OCI-LY7 (cell line): ENCODE data around the gene PGAM5. TPM values are rescaled to one million over a fixed set of nuclear protein-coding genes. Genes with fewer than 3 reads are reported as not detected.

Source experiments
- BruUV-seq: library from RNA; stranded (reverse); fragments of 400-500 nt; replicated peaks from 2 replicates; lab custom pipeline; 2021; lab: Mats Ljungman, UMichigan
- CTCF ChIA-PET: fragments of 300-600 bp; sonication (Branson Sonifier 250); formaldehyde crosslinking; loops from one replicate; lab custom pipeline; 2022; ENCODE audit warnings: antibody characterized with exemption; ENCODE audit not compliant: unreplicated experiment; lab: Charles Lee
- POLR2A ChIA-PET: fragments of 300-600 bp; sonication (Branson Sonifier 250); formaldehyde crosslinking; loops from one replicate; lab custom pipeline; 2022; ENCODE audit warnings: antibody characterized with exemption; lab: Charles Lee
- DNase-seq: peaks from one replicate; pipeline ENCODE4 v3.0.0-alpha.2; 2015; ENCODE audit warnings: low spot score
- H2AFZ ChIP-seq: fragments of 200-600 bp; sonication (generic), shearing (Covaris generic); 2 replicates; pipeline ENCODE4 v1.6.1; 2014; ENCODE audit warnings: mild to moderate bottlenecking, antibody characterized with exemption, low read length, moderate library complexity
- H3K27ac ChIP-seq: fragments of 200-600 bp; sonication (generic); 2 replicates; pipeline ENCODE4 v1.5.1; 2014; ENCODE audit warnings: mixed run types, low read depth, mild to moderate bottlenecking, moderate library complexity, low read length, inconsistent platforms; ENCODE audit not compliant: poor library complexity, severe bottlenecking
- H3K36me3 ChIP-seq: fragments of 200-600 bp; sonication (generic); 2 replicates; pipeline ENCODE4 v1.6.1; 2014; ENCODE audit warnings: mild to moderate bottlenecking, antibody characterized with exemption, low read length, moderate library complexity, mixed read lengths; ENCODE audit not compliant: insufficient read depth
- H3K4me1 ChIP-seq: fragments of 200-600 bp; sonication (generic); 2 replicates; pipeline ENCODE4 v1.5.1; 2014; ENCODE audit warnings: mild to moderate bottlenecking, low read length; ENCODE audit not compliant: insufficient read depth, poor library complexity, severe bottlenecking
- H3K4me2 ChIP-seq: fragments of 200-600 bp; sonication (generic); 2 replicates; pipeline ENCODE4 v1.6.1; 2014; ENCODE audit warnings: mild to moderate bottlenecking, low read length
- H3K4me3 ChIP-seq: fragments of 200-600 bp; sonication (generic); 2 replicates; pipeline ENCODE4 v1.5.1; 2014; ENCODE audit warnings: mild to moderate bottlenecking, low read depth, low read length; ENCODE audit not compliant: poor library complexity, severe bottlenecking
- H3K79me2 ChIP-seq: fragments of 200-600 bp; sonication (generic); 2 replicates; pipeline ENCODE4 v1.6.1; 2016; ENCODE audit warnings: low read depth, mild to moderate bottlenecking, low read length, moderate library complexity, mixed read lengths; ENCODE audit not compliant: insufficient read depth
- H3K9me2 ChIP-seq: fragments of 200-600 bp; sonication (generic); 2 replicates; pipeline ENCODE4 v1.6.1; 2016; ENCODE audit warnings: mild to moderate bottlenecking, low read length, mixed read lengths; ENCODE audit not compliant: insufficient read depth
- H3K9me3 ChIP-seq: fragments of 200-600 bp; sonication (generic); 2 replicates; pipeline ENCODE4 v1.6.1; 2014; ENCODE audit warnings: mild to moderate bottlenecking, mixed run types, low read length, mixed read lengths
- H4K20me1 ChIP-seq: fragments of 200-600 bp; sonication (generic); 2 replicates; pipeline ENCODE4 v1.6.1; 2014; ENCODE audit warnings: mild to moderate bottlenecking, antibody characterized with exemption, low read length, moderate library complexity, mixed read lengths; ENCODE audit not compliant: insufficient read depth
- EZH2phosphoT487 ChIP-seq: fragments of 200-600 bp; sonication (generic); IDR thresholded peaks from 2 replicates; pipeline ENCODE4 v1.6.1; 2018; ENCODE audit warnings: low read depth, borderline replicate concordance, mild to moderate bottlenecking, mixed run types, antibody characterized with exemption, low read length, moderate library complexity, mixed read lengths
- intact Hi-C: fragments of 100-400 bp; cut with micrococcal nuclease; formaldehyde crosslinking; loops from one replicate; pipeline ENCODE4 v1.10.0; 2022; ENCODE audit not compliant: unreplicated experiment
- total RNA-seq, 2 experiments: library from RNA; depleted of rRNA in 1 of 2; stranded (reverse); fragments of >200 nt in 1 of 2; shearing (Covaris generic) in 1 of 2; gene quantifications; 2 replicates each; pipeline ENCODE4 v1.2.3, GENCODE V29; 2014 to 2022
- TF ChIP-seq, protein P1 (sequence below): fragments of 200-600 bp; sonication (generic); conservative IDR thresholded peaks from 2 replicates; pipeline ENCODE4 v1.5.1; 2014; ENCODE audit warnings: mild to moderate bottlenecking, antibody characterized with exemption, low read length, moderate library complexity, mixed read lengths

PGAM5 gene
- total RNA-seq, 2 experiments from 2014 or later, result 95.6 to 97.2 TPM

GRCh38 chr12:132665794-132666193 lies 44.8 kb upstream of the PGAM5 start:
- BruUV-seq, result no TSS peak
- no peaks in the 10 kb centered on the region; the same call in 1 of the 2 replicates for H4K20me1 ChIP-seq
- ChIA-PET CTCF (no interaction called here), POLR2A (interaction anchor here (0.7 kb wide), 1 partner anchor 30 kb away, joined by 3 read pairs; no protein-coding TSS in a partner anchor)
- H3K9me3 ChIP-seq, result no peaks in the 10 kb centered on the region
- TF ChIP-seq, protein P1, sequence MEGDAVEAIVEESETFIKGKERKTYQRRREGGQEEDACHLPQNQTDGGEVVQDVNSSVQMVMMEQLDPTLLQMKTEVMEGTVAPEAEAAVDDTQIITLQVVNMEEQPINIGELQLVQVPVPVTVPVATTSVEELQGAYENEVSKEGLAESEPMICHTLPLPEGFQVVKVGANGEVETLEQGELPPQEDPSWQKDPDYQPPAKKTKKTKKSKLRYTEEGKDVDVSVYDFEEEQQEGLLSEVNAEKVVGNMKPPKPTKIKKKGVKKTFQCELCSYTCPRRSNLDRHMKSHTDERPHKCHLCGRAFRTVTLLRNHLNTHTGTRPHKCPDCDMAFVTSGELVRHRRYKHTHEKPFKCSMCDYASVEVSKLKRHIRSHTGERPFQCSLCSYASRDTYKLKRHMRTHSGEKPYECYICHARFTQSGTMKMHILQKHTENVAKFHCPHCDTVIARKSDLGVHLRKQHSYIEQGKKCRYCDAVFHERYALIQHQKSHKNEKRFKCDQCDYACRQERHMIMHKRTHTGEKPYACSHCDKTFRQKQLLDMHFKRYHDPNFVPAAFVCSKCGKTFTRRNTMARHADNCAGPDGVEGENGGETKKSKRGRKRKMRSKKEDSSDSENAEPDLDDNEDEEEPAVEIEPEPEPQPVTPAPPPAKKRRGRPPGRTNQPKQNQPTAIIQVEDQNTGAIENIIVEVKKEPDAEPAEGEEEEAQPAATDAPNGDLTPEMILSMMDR, result no peak
- TF ChIP-seq EZH2phosphoT487, result no peak
- no peaks in the 10 kb centered on the region for H3K9me2 ChIP-seq
- H3K4me3 ChIP-seq, result no peak overlapping the region
- DNase-seq, result no peak
- H3K4me2 ChIP-seq, result no peak overlapping the region
- peaks cover 96% of the 10 kb centered on the region for H3K36me3 ChIP-seq
- no peak overlapping the region for H3K27ac ChIP-seq
- H3K79me2 ChIP-seq, result no peaks in the 10 kb centered on the region
- no peak overlapping the region for H2AFZ ChIP-seq
- intact Hi-C loops, result no loop called here
- H3K4me1 ChIP-seq, result no peaks in the 10 kb centered on the region

DNA sequence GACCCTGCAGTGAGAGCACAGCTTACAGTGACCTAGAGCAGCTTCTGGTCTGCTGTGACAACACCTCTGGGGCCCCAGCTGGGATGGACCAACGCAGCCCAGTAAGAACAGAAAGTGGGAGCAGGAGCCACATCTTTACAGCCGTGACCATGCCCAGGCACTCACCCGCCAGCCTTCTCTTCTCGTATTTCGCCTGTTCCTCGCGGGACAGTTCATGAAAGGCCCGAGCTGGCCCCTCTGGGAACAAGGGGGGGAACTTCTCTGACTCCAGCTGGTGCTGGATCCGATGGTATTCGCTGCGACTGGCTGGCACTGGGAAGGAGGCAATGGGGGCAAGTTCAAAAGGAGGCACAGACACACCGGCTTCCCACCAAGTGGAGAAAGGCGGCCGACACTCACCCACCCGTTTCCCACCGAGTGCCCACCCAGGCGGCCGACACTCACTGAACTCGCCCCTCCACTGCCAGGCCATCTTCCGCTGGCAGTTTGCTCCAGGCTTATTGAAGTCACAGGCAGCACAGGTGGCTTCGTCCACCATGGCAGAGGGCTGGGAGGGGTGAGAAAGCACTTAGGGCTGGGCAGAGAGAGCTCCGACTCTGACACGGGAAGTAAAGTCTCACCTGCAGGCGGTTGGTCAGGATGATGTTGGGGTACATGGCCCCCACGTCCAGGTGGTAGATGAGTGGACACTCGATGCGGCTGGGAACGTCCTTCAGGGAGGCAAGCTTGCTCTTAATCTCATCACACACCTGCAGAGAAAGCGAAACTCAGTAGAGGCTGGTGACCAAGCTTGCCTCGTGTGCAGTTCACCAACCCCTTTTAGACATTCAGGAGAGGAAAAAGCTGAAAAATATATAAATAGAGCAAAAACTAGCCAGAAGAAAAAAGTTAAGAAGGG lies 42.2 kb upstream of the PGAM5 start:
- Histone ChIP-seq H2AFZ (no peak overlapping the region), H3K36me3 (peaks cover 96% of the 10 kb centered on the region), H3K79me2 (no peaks in the 10 kb centered on the region), H3K4me1 (no peaks in the 10 kb centered on the region), H3K27ac (no peak overlapping the region), H3K4me3 (no peak overlapping the region), H3K4me2 (no peak overlapping the region), H3K9me3 (no peaks in the 10 kb centered on the region), H4K20me1 (no peaks in the 10 kb centered on the region; the same call in 1 of the 2 replicates), H3K9me2 (no peaks in the 10 kb centered on the region)
- no TSS peak for BruUV-seq
- intact Hi-C loops, result no loop called here
- ChIA-PET CTCF (no interaction called here), POLR2A (no interaction called here)
- no peak for TF ChIP-seq EZH2phosphoT487
- TF ChIP-seq, protein P1, result no peak
- DNase-seq, result no peak
